Stomach (tissue), 9 donors: ENCODE measurements around the gene EIF4E1B. TPM values are rescaled to one million over a fixed set of nuclear protein-coding genes. Genes with fewer than 3 reads are reported as not detected.
A peak's percentile ranks its signal among the peaks of the same experiment; 100 is the strongest.
"Not testable (repeated sequence)": the region's sequence is repeated elsewhere in the genome, so short reads cannot be mapped to it uniquely, and the experiment has no call there.

Experiments used
- DNase-seq, 2 donors: peaks; one replicate each; pipeline versions ENCODE4 v3.0.0 to v3.0.0-alpha.2; 2013 to 2019
- H3K27ac ChIP-seq, 5 donors: fragments of 200-600 bp in 4 of 5; sonication (generic) in 4 of 5; one replicate each; pipeline ENCODE4 v1.5.1; 2013 to 2019; ENCODE audit warnings: mild to moderate bottlenecking in 1 of 5, moderate library complexity in 1 of 5
- H3K27me3 ChIP-seq, 3 donors: fragments of 200-600 bp; sonication (generic); one replicate each; pipeline ENCODE4 v1.5.1; 2017 to 2019; ENCODE audit warnings: mixed run types in 1 of 3
- H3K36me3 ChIP-seq, 4 donors: fragments of 200-600 bp; sonication (generic); 1 replicate in 3 of 4; 2 replicates in 1 of 4; pipeline ENCODE4 v1.5.1; 2016 to 2019
- H3K4me1 ChIP-seq, 4 donors: fragments of 200-600 bp; sonication (generic); one replicate each; pipeline ENCODE4 v1.5.1; 2016 to 2019
- H3K4me3 ChIP-seq, 4 donors: fragments of 200-600 bp; sonication (generic) in 3 of 4; one replicate each; pipeline ENCODE4 v1.5.1; 2016 to 2019; ENCODE audit warnings: mild to moderate bottlenecking in 1 of 4
- H3K9me3 ChIP-seq, 4 donors: fragments of 200-600 bp; sonication (generic); one replicate each; pipeline ENCODE4 v1.5.1; 2016 to 2019
- CTCF ChIP-seq, 7 experiments: fragments of 450-650 bp in 4 of 7; fragments of 200-600 bp in 3 of 7; sonication (generic) in 3 of 7; IDR thresholded peaks; one replicate each; pipeline ENCODE4 v1.5.1; 2016 to 2019; ENCODE audit warnings: antibody characterized with exemption in 7 of 7, control low read depth in 2 of 7, mild to moderate bottlenecking in 1 of 7
- EP300 ChIP-seq: sonication (generic); formaldehyde crosslinking; IDR thresholded peaks from one replicate; pipeline ENCODE4 v1.6.1; 2017; ENCODE audit warnings: antibody characterized with exemption
- POLR2A ChIP-seq, 4 donors: fragments of 450-650 bp; IDR thresholded peaks; one replicate each; pipeline ENCODE4 v1.6.1; 2016; ENCODE audit warnings: antibody characterized with exemption in 4 of 4, control low read depth in 2 of 4, mild to moderate bottlenecking in 1 of 4, moderate library complexity in 1 of 4
- POLR2AphosphoS5 ChIP-seq, 3 donors: sonication (generic); formaldehyde crosslinking; IDR thresholded peaks; one replicate each; pipeline ENCODE4 v1.6.1; 2016; ENCODE audit warnings: antibody characterized with exemption in 3 of 3
- WGBS, 5 donors: extraction: QIAGEN DNeasy Blood & Tissue Kit in 3 of 5; methylation state at CpG; one replicate each; pipeline versions ENCODE4 v1.1.5 to v1.1.7; 2013 to 2018; 5-methylcytosine and 5-hydroxymethylcytosine counted together
- intact Hi-C: fragments of 100-400 bp; cut with DNase I; formaldehyde crosslinking; loops from one replicate; pipeline ENCODE4 v1.15.1; 2023; ENCODE audit warnings: low total_unique reads
- polyA plus RNA-seq, 3 donors: library from polyadenylated mRNA; stranded (reverse); fragments of 200-250 nt; gene quantifications; one replicate each; pipeline ENCODE4 v1.2.3, GENCODE V29; 2013
- total RNA-seq, 5 donors: library from RNA; depleted of rRNA; stranded (reverse); fragments of >200 nt; gene quantifications; one replicate each; pipeline versions ENCODE4 v1.1.0 to v1.2.3, GENCODE V29; 2014 to 2016
- donor health status: healthy with polysubstance abuse.
- donor health status: Bipolar disorder and iron deficiency.
- donor health status: healthy.

The EIF4E1B gene
- total and polyA plus RNA-seq, 8 donors: not detected

- H3K4me1 ChIP-seq: no peaks in the 10 kb centered on the region
- intact Hi-C loops: no loop called here
- H3K36me3 ChIP-seq: no peaks in the 10 kb centered on the region
- H3K4me3 ChIP-seq: no peak overlapping the region
- H3K27me3 ChIP-seq: peaks cover 0 to under 1% (median 0%) of the 10 kb centered on the region in 3 donors
- H3K9me3 ChIP-seq: peaks cover 5 to 22% (median 18%) of the 10 kb centered on the region in 4 donors
- TF ChIP-seq EP300: no peak
- no peak for TF ChIP-seq POLR2AphosphoS5 (IDR thresholded peaks at IDR 0.05)
- no peak overlapping the region for H3K27ac ChIP-seq
- no peak for DNase-seq
Measured at GRCh38 chr5:176588297-176588696, 42.2 kb upstream of the EIF4E1B start.

GRCh38 chr5:176589039-176589769, 41.3 kb upstream of the EIF4E1B start:
- Histone ChIP-seq H3K27me3 (peaks cover 0 to 10% (median 0%) of the 10 kb centered on the region in 3 donors), H3K4me1 (no peaks in the 10 kb centered on the region), H3K4me3 (no peak overlapping the region), H3K9me3 (peaks cover 5 to 21% (median 17%) of the 10 kb centered on the region in 4 donors), H3K27ac (no peak overlapping the region), H3K36me3 (no peaks in the 10 kb centered on the region)
- intact Hi-C loops: no loop called here
- DNase-seq: no peak
- 85 to 91% (median 89%) methylated on average over 25 to 31 of the region's 31 CpGs for whole genome bisulfite sequencing, 5 donors
- TF ChIP-seq EP300 (no peak), CTCF (IDR thresholded peaks at IDR 0.05) (no peak), POLR2AphosphoS5 (IDR thresholded peaks at IDR 0.05) (no peak), POLR2A (IDR thresholded peaks at IDR 0.05) (no peak)

- Histone ChIP-seq H3K4me1 (no peaks in the 10 kb centered on the region), H3K36me3 (no peaks in the 10 kb centered on the region), H3K27me3 (peaks cover 0 to 20% (median 0%) of the 10 kb centered on the region in 3 donors), H3K27ac (no peak overlapping the region), H3K4me3 (no peak overlapping the region), H3K9me3 (peaks cover 5 to 13% (median 8%) of the 10 kb centered on the region in 4 donors)
- WGBS, 5 donors: 81 to 86% (median 85%) methylated on average over 11 to 17 of the region's 17 CpGs
- intact Hi-C loops: no loop called here
- DNase-seq: no peak
- TF ChIP-seq EP300 (no peak), CTCF (IDR thresholded peaks at IDR 0.05) (no peak), POLR2A (IDR thresholded peaks at IDR 0.05) (no peak), POLR2AphosphoS5 (IDR thresholded peaks at IDR 0.05) (no peak)
Measured at GRCh38 chr5:176590035-176590717, 40.3 kb upstream of the EIF4E1B start.

- H3K36me3 ChIP-seq, H3K27ac ChIP-seq, DNase-seq, H3K4me3 ChIP-seq, H3K9me3 ChIP-seq, H3K4me1 ChIP-seq, intact Hi-C loops: not testable (repeated sequence)
- peak in 1 of 4 donors; percentile 48 for TF ChIP-seq POLR2A (IDR thresholded peaks at IDR 0.05)
- H3K27me3 ChIP-seq: peaks cover 0 to 35% (median 13%) of the 10 kb centered on the region in 3 donors
- 16 to 70% (median 57%) methylated on average over 1 to 2 of the region's 2 CpGs for WGBS, 5 donors
Measured at GRCh38 chr5:176591667-176592066, 38.8 kb upstream of the EIF4E1B start.

- TF ChIP-seq EP300: no peak
- no peak for TF ChIP-seq POLR2A (IDR thresholded peaks at IDR 0.05)
- TF ChIP-seq POLR2AphosphoS5 (IDR thresholded peaks at IDR 0.05): no peak
- TF ChIP-seq CTCF (IDR thresholded peaks at IDR 0.05): no peak
- no peak for DNase-seq
- Histone ChIP-seq H3K27ac (no peak overlapping the region), H3K36me3 (no peaks in the 10 kb centered on the region), H3K9me3 (no peaks in the 10 kb centered on the region), H3K4me1 (peaks cover 6 to 15% (median 13%) of the 10 kb centered on the region in 4 donors), H3K27me3 (peaks cover 0 to 43% (median 13%) of the 10 kb centered on the region in 3 donors), H3K4me3 (no peak overlapping the region)
- intact Hi-C loops: no loop called here
- WGBS, 5 donors: 88 to 98% (median 95%) methylated on average over 3 of the region's 3 CpGs
Measured at GRCh38 chr5:176592573-176592972, 37.9 kb upstream of the EIF4E1B start.
